Measurements from ENCODE around the gene GPD1L. TPM values are rescaled to one million over a fixed set of nuclear protein-coding genes. Genes with fewer than 3 reads are reported as not detected.

The GPD1L gene
- total and polyA plus RNA-seq, 2 of the 4 experiments (the other 2 are of a cell fraction) = 3.9 to 7.9 TPM

DNA sequence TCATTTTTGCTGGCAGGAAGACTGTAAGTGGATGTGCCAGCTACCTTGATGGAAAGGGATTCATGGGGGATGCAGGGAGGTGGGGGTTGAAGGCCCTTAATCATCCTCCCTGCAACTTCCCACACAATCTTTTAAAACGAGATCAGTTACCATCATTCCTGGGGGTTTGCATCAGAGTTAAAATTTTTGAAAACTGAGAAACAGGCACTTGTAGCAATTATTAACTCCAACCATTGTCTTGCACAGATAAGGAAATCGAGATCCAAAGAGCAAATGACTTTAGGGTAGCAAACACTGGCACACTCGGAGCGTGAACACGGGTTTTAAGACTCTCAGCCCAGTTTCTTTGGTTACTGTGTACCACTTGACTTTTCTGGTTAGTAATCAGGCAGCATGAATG, 41.9 kb downstream of the GPD1L start:
- POLR2A ChIA-PET (ENCODE audit: unreplicated experiment) = no interaction called here
- no peak for ATAC-seq (ENCODE audit: low read depth)
- no peak for TF ChIP-seq CEBPB (IDR thresholded peaks at IDR 0.05; ENCODE audit: low read depth, low read length)
- no peak for TF ChIP-seq RCOR1 (IDR thresholded peaks at IDR 0.05; ENCODE audit: insufficient replicate concordance, low read length)
- TF ChIP-seq RFX5 (IDR thresholded peaks at IDR 0.05; ENCODE audit: low read depth, low read length) = no peak
- TF ChIP-seq SMC3 (IDR thresholded peaks at IDR 0.05; ENCODE audit: low read depth, low read length) = no peak

More for the DNA sequence above, 41.9 kb downstream of the GPD1L start:
- H2BK120ac ChIP-seq (ENCODE audit: low read depth, low read length) = no peak overlapping the region
- no peaks in the 10 kb centered on the region for H3K36me3 ChIP-seq (ENCODE audit: control insufficient read depth, insufficient read depth, low read length)
- H3K4me1 ChIP-seq (ENCODE audit: control insufficient read depth, insufficient read depth, low read length) = peaks cover 10% of the 10 kb centered on the region
- in situ Hi-C loops (cut with MboI; ENCODE audit: low sequenced_read_pairs) = loop anchor here (25.0 kb wide), 1 partner anchor 536 kb away; no protein-coding TSS in a partner anchor
- H3K14ac ChIP-seq (replicated peaks; ENCODE audit: low read depth, low read length) = no peak overlapping the region
- H2AK5ac ChIP-seq (ENCODE audit: low read depth, low read length) = no peak overlapping the region
- H4K8ac ChIP-seq (ENCODE audit: low read depth in 2 of 2, low read length in 2 of 2) = no peak overlapping the region
- H2BK15ac ChIP-seq (ENCODE audit: low read depth, low read length) = no peak overlapping the region
- no peak overlapping the region for H2AFZ ChIP-seq (replicated peaks; ENCODE audit: low read length, poor library complexity)
- H3K4ac ChIP-seq (ENCODE audit: low read depth, low read length) = no peak overlapping the region
- H3K18ac ChIP-seq (ENCODE audit: low read depth, low read length) = no peak overlapping the region
- no peak overlapping the region for H3K23ac ChIP-seq (ENCODE audit: low read depth, low read length)
- no peak for DNase-seq
- no peaks in the 10 kb centered on the region for H3K79me1 ChIP-seq (ENCODE audit: low read depth in 1 of 2, low read length in 2 of 2)
- H4K91ac ChIP-seq (ENCODE audit: insufficient read depth, low read depth, low read length) = no peak overlapping the region
- H2BK20ac ChIP-seq (ENCODE audit: low read depth, low read length) = no peak overlapping the region
- H3K56ac ChIP-seq (ENCODE audit: extremely low read depth, insufficient read depth, low read length) = no peak overlapping the region
- H3K9me3 ChIP-seq (ENCODE audit: control insufficient read depth, insufficient read depth, low read length) = no peaks in the 10 kb centered on the region
- CTCF ChIA-PET = no interaction called here
- no peaks in the 10 kb centered on the region for H3K27me3 ChIP-seq (ENCODE audit: control insufficient read depth, insufficient read depth, low read length)
- no peak overlapping the region for H2AK9ac ChIP-seq (replicated peaks; ENCODE audit: low read depth, low read length, poor library complexity)
- no CpG with 5 or more reads among the region's 5 CpGs for WGBS, 2 experiments (ENCODE audit: extremely low coverage in 2 of 2, insufficient read length in 1 of 2)
- H3K27ac ChIP-seq (ENCODE audit: insufficient read depth, low read length) = no peak overlapping the region
- H3K4me3 ChIP-seq (ENCODE audit: insufficient read depth, low read depth, low read length) = no peak overlapping the region
- no peak overlapping the region for H4K5ac ChIP-seq (ENCODE audit: low read depth, low read length)
- H3K9me1 ChIP-seq (ENCODE audit: insufficient read depth, low read length) = peaks cover 4% of the 10 kb centered on the region; the same call in 1 of the 2 replicates
- dilution Hi-C loops (cut with HindIII; ENCODE audit: low sequenced_read_pairs, unreplicated experiment) = no loop called here
- no TSS peak for BruUV-seq (replicated peaks)
- intact Hi-C loops (cut with micrococcal nuclease) = loop anchor here (10.0 kb wide), 1 partner anchor 784 kb away; no protein-coding TSS in a partner anchor
- no peak overlapping the region for H3K4me2 ChIP-seq (ENCODE audit: low read depth, low read length)
- no peaks in the 10 kb centered on the region for H4K20me1 ChIP-seq (ENCODE audit: insufficient read depth, low read length)
- no peak overlapping the region for H3K9ac ChIP-seq (ENCODE audit: low read depth, low read length)
- H2BK5ac ChIP-seq (ENCODE audit: low read depth, low read length, poor library complexity, severe bottlenecking) = no peak overlapping the region
